Tibial nerve (tissue), 4 donors: ENCODE data around the gene SLC25A39. TPM values are rescaled to one million over a fixed set of nuclear protein-coding genes. Genes with fewer than 3 reads are reported as not detected.

Source experiments
- DNase-seq, 2 donors: peaks; one replicate each; pipeline ENCODE4 v3.0.0-alpha.2; 2019; ENCODE audit warnings: low spot score in 2 of 2
- H3K27ac ChIP-seq, 4 donors: fragments of 200-600 bp; sonication (generic) in 3 of 4; one replicate each; pipeline ENCODE4 v1.5.1; 2017 to 2019; ENCODE audit warnings: mild to moderate bottlenecking in 1 of 4
- H3K27me3 ChIP-seq, 2 donors: fragments of 200-600 bp; sonication (generic) in 1 of 2; one replicate each; pipeline versions ENCODE4 v1.5.1 to v1.6.0; 2017 to 2019
- H3K36me3 ChIP-seq, 3 donors: fragments of 200-600 bp; sonication (generic); one replicate each; pipeline ENCODE4 v1.5.1; 2018 to 2019
- H3K4me1 ChIP-seq, 4 donors: fragments of 200-600 bp; sonication (generic) in 3 of 4; one replicate each; pipeline ENCODE4 v1.5.1; 2017 to 2019
- H3K4me3 ChIP-seq, 4 donors: fragments of 200-600 bp; sonication (generic) in 3 of 4; one replicate each; pipeline ENCODE4 v1.5.1; 2017 to 2019; ENCODE audit warnings: mild to moderate bottlenecking in 1 of 4, moderate library complexity in 1 of 4
- H3K9me3 ChIP-seq, 4 donors: fragments of 200-600 bp; sonication (generic) in 3 of 4; one replicate each; pipeline ENCODE4 v1.5.1; 2017 to 2019
- EP300 ChIP-seq, 2 donors: sonication (generic); formaldehyde crosslinking; IDR thresholded peaks; one replicate each; pipeline ENCODE4 v1.6.1; 2017; ENCODE audit warnings: antibody characterized with exemption in 2 of 2, mild to moderate bottlenecking in 1 of 2
- POLR2A ChIP-seq, 2 donors: fragments of 450-650 bp; IDR thresholded peaks; one replicate each; pipeline ENCODE4 v1.6.1; 2017; ENCODE audit warnings: antibody characterized with exemption in 2 of 2, mild to moderate bottlenecking in 2 of 2, moderate library complexity in 2 of 2
- WGBS, 2 donors: methylation state at CpG; one replicate each; pipeline ENCODE4 v1.1.5; 2018; 5-methylcytosine and 5-hydroxymethylcytosine counted together
- total RNA-seq, 4 donors: library from RNA; depleted of rRNA; stranded (reverse); fragments of >200 nt; gene quantifications; one replicate each; pipeline ENCODE4 v1.1.0, GENCODE V29; 2016
- TF ChIP-seq, protein P1 (sequence below), 5 experiments: fragments of 200-600 bp in 3 of 5; fragments of 450-650 bp in 2 of 5; sonication (generic) in 3 of 5; IDR thresholded peaks; one replicate each; pipeline ENCODE4 v1.5.1; 2016 to 2019; ENCODE audit warnings: antibody characterized with exemption in 5 of 5, mild to moderate bottlenecking in 3 of 5, moderate library complexity in 2 of 5

SLC25A39 gene
- total RNA-seq, 4 donors from 2014 or later: 51.3 to 99.0 (median 70.9) TPM

- 55 to 65% methylated on average over 25 to 26 of the region's 27 CpGs for WGBS, 2 donors
- TF ChIP-seq, protein P1, sequence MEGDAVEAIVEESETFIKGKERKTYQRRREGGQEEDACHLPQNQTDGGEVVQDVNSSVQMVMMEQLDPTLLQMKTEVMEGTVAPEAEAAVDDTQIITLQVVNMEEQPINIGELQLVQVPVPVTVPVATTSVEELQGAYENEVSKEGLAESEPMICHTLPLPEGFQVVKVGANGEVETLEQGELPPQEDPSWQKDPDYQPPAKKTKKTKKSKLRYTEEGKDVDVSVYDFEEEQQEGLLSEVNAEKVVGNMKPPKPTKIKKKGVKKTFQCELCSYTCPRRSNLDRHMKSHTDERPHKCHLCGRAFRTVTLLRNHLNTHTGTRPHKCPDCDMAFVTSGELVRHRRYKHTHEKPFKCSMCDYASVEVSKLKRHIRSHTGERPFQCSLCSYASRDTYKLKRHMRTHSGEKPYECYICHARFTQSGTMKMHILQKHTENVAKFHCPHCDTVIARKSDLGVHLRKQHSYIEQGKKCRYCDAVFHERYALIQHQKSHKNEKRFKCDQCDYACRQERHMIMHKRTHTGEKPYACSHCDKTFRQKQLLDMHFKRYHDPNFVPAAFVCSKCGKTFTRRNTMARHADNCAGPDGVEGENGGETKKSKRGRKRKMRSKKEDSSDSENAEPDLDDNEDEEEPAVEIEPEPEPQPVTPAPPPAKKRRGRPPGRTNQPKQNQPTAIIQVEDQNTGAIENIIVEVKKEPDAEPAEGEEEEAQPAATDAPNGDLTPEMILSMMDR (IDR thresholded peaks at IDR 0.05): no peak
- no peak for TF ChIP-seq POLR2A (IDR thresholded peaks at IDR 0.05)
- no peak for TF ChIP-seq EP300 (IDR thresholded peaks at IDR 0.05)
Measured at GRCh38 chr17:44323359-44324091, 1.1 kb downstream of the SLC25A39 start.

GRCh38 chr17:44322236-44322895 lies 2.3 kb downstream of the SLC25A39 start:
- H3K27me3 ChIP-seq: peaks cover 0 to 7% of the 10 kb centered on the region in 2 donors
- no peak overlapping the region for H3K4me3 ChIP-seq
- peaks cover 0 to 41% (median 7%) of the 10 kb centered on the region in 3 donors for H3K36me3 ChIP-seq
- H3K4me1 ChIP-seq: peaks cover 0 to 40% (median 18%) of the 10 kb centered on the region in 4 donors
- TF ChIP-seq POLR2A (IDR thresholded peaks at IDR 0.05) (no peak), EP300 (IDR thresholded peaks at IDR 0.05) (no peak)
- TF ChIP-seq, protein P1 (IDR thresholded peaks at IDR 0.05): no peak
- no peak for DNase-seq
- no peaks in the 10 kb centered on the region for H3K9me3 ChIP-seq
- H3K27ac ChIP-seq: no peak overlapping the region
- 94 to 100% methylated on average over 2 to 11 of the region's 11 CpGs for WGBS, 2 donors

More at GRCh38 chr17:44323359-44324091, 1.1 kb downstream of the SLC25A39 start:
- peak overlapping the region in 1 of 4 donors; percentile 91 for H3K27ac ChIP-seq
- H3K36me3 ChIP-seq: peaks cover 0 to 41% (median 7%) of the 10 kb centered on the region in 3 donors
- H3K4me1 ChIP-seq: peaks cover 0 to 41% (median 18%) of the 10 kb centered on the region in 4 donors
- no peaks in the 10 kb centered on the region for H3K27me3 ChIP-seq
- DNase-seq: no peak
- peak overlapping the region; percentile 84 to 99 (median 95) for H3K4me3 ChIP-seq
- H3K9me3 ChIP-seq: no peaks in the 10 kb centered on the region

GRCh38 chr17:44321246-44322120 lies 3.1 kb downstream of the SLC25A39 start:
- Histone ChIP-seq H3K27ac (no peak overlapping the region), H3K27me3 (peaks cover 0 to 15% of the 10 kb centered on the region in 2 donors), H3K9me3 (no peaks in the 10 kb centered on the region), H3K4me1 (peaks cover 0 to 35% (median 16%) of the 10 kb centered on the region in 4 donors), H3K4me3 (no peak overlapping the region), H3K36me3 (peaks cover 0 to 41% (median 7%) of the 10 kb centered on the region in 3 donors)
- no peak for DNase-seq
- TF ChIP-seq, protein P1 (IDR thresholded peaks at IDR 0.05): no peak
- TF ChIP-seq POLR2A (IDR thresholded peaks at IDR 0.05): no peak
- TF ChIP-seq EP300 (IDR thresholded peaks at IDR 0.05): no peak
- WGBS, 2 donors: 85 to 87% methylated on average over 20 to 21 of the region's 21 CpGs

GRCh38 chr17:44320066-44320465 lies 4.6 kb downstream of the SLC25A39 start:
- TF ChIP-seq POLR2A (IDR thresholded peaks at IDR 0.05) (no peak), EP300 (IDR thresholded peaks at IDR 0.05) (no peak)
- TF ChIP-seq, protein P1 (IDR thresholded peaks at IDR 0.05): no peak
- H3K36me3 ChIP-seq: peaks cover 0 to 41% (median 7%) of the 10 kb centered on the region in 3 donors
- WGBS, 2 donors: 77 to 80% methylated on average over 12 to 17 of the region's 18 CpGs
- no peak overlapping the region for H3K4me3 ChIP-seq
- peaks cover 0 to 29% (median 16%) of the 10 kb centered on the region in 4 donors for H3K4me1 ChIP-seq
- no peak for DNase-seq
- no peaks in the 10 kb centered on the region for H3K9me3 ChIP-seq
- H3K27ac ChIP-seq: no peak overlapping the region
- H3K27me3 ChIP-seq: peaks cover 0 to 30% of the 10 kb centered on the region in 2 donors
